Panc1 (cell line): ENCODE results near the gene CDH23.

Experiments
- POLR2AphosphoS5 ChIP-seq: IDR thresholded peaks from 2 replicates; pipeline ENCODE4 v1.6.1; 2012; ENCODE audit warnings: mild to moderate bottlenecking, low read depth, low read length, moderate library complexity
- TF ChIP-seq, protein P1 (sequence below), 2 experiments: IDR thresholded peaks; 2 replicates each; pipeline ENCODE4 v1.6.1; 2011 to 2012; ENCODE audit warnings: low read depth in 2 of 2, control low read depth in 1 of 2, low read length in 1 of 2, mild to moderate bottlenecking in 1 of 2, moderate library complexity in 1 of 2; ENCODE audit not compliant: insufficient read depth in 1 of 2
- TF ChIP-seq, protein P2 (sequence below): fragments of 450-650 bp; IDR thresholded peaks from 2 replicates; pipeline ENCODE4 v1.5.1; 2017; ENCODE audit warnings: mild to moderate bottlenecking

- TF ChIP-seq, protein P1, sequence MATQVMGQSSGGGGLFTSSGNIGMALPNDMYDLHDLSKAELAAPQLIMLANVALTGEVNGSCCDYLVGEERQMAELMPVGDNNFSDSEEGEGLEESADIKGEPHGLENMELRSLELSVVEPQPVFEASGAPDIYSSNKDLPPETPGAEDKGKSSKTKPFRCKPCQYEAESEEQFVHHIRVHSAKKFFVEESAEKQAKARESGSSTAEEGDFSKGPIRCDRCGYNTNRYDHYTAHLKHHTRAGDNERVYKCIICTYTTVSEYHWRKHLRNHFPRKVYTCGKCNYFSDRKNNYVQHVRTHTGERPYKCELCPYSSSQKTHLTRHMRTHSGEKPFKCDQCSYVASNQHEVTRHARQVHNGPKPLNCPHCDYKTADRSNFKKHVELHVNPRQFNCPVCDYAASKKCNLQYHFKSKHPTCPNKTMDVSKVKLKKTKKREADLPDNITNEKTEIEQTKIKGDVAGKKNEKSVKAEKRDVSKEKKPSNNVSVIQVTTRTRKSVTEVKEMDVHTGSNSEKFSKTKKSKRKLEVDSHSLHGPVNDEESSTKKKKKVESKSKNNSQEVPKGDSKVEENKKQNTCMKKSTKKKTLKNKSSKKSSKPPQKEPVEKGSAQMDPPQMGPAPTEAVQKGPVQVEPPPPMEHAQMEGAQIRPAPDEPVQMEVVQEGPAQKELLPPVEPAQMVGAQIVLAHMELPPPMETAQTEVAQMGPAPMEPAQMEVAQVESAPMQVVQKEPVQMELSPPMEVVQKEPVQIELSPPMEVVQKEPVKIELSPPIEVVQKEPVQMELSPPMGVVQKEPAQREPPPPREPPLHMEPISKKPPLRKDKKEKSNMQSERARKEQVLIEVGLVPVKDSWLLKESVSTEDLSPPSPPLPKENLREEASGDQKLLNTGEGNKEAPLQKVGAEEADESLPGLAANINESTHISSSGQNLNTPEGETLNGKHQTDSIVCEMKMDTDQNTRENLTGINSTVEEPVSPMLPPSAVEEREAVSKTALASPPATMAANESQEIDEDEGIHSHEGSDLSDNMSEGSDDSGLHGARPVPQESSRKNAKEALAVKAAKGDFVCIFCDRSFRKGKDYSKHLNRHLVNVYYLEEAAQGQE (IDR thresholded peaks at IDR 0.05; ENCODE audit: insufficient read depth in 1 of 2, low read depth in 2 of 2, low read length in 1 of 2), result no peak
- TF ChIP-seq, protein P2, sequence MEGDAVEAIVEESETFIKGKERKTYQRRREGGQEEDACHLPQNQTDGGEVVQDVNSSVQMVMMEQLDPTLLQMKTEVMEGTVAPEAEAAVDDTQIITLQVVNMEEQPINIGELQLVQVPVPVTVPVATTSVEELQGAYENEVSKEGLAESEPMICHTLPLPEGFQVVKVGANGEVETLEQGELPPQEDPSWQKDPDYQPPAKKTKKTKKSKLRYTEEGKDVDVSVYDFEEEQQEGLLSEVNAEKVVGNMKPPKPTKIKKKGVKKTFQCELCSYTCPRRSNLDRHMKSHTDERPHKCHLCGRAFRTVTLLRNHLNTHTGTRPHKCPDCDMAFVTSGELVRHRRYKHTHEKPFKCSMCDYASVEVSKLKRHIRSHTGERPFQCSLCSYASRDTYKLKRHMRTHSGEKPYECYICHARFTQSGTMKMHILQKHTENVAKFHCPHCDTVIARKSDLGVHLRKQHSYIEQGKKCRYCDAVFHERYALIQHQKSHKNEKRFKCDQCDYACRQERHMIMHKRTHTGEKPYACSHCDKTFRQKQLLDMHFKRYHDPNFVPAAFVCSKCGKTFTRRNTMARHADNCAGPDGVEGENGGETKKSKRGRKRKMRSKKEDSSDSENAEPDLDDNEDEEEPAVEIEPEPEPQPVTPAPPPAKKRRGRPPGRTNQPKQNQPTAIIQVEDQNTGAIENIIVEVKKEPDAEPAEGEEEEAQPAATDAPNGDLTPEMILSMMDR, result no peak
- TF ChIP-seq POLR2AphosphoS5, result no peak
Measured at GRCh38 chr10:71627956-71628355, 231.2 kb downstream of the CDH23 start.
